ENCODE measurements around the gene RNF138.

The RNF138 gene

GRCh38 chr18:32177530-32177929 is 85.9 kb downstream of the RNF138 start:
- DNase-seq = no peak
